ENCODE data around the gene CARS1.

CARS1 gene

GRCh38 chr11:3022300-3022967 lies 34.8 kb downstream of the CARS1 start:
- Mint-ChIP-seq H3K27me3 (no peaks in the 10 kb centered on the region), H3K9me3 (no peaks in the 10 kb centered on the region), H3K4me1 (peaks cover 21 to 23% of the 10 kb centered on the region in 2 donors), H3K27ac (peak overlapping the region; percentile 91), H3K4me3 (peak overlapping the region; percentile 33 to 72), H3K36me3 (peaks cover 53 to 69% of the 10 kb centered on the region in 2 donors)
- DNase-seq (peak; percentile 13), ATAC-seq (replicated peaks) (peak; percentile 91 to 95)

GRCh38 chr11:3021125-3021524 lies 36.1 kb downstream of the CARS1 start:
- H3K36me3 Mint-ChIP-seq: peaks cover 47 to 66% of the 10 kb centered on the region in 2 donors
- DNase-seq (no peak), ATAC-seq (replicated peaks) (peak in 1 of 2 donors; percentile 52)
- no peaks in the 10 kb centered on the region for H3K27me3 Mint-ChIP-seq
- H3K9me3 Mint-ChIP-seq: no peaks in the 10 kb centered on the region
- H3K4me3 Mint-ChIP-seq: no peak overlapping the region
- no peak overlapping the region for H3K27ac Mint-ChIP-seq
- peaks cover 21 to 23% of the 10 kb centered on the region in 2 donors for H3K4me1 Mint-ChIP-seq

GRCh38 chr11:3020011-3020410 lies 37.2 kb downstream of the CARS1 start:
- H3K36me3 Mint-ChIP-seq: peaks cover 48 to 68% of the 10 kb centered on the region in 2 donors
- H3K27me3 Mint-ChIP-seq: no peaks in the 10 kb centered on the region
- H3K9me3 Mint-ChIP-seq: no peaks in the 10 kb centered on the region
- no peak overlapping the region for H3K4me3 Mint-ChIP-seq
- H3K27ac Mint-ChIP-seq: peak overlapping the region; percentile 51
- ATAC-seq (replicated peaks) (no peak), DNase-seq (no peak)
- H3K4me1 Mint-ChIP-seq: peaks cover 21 to 23% of the 10 kb centered on the region in 2 donors

GRCh38 chr11:3018596-3018995 lies 38.6 kb downstream of the CARS1 start:
- H3K4me3 Mint-ChIP-seq: no peak overlapping the region
- ATAC-seq (replicated peaks): no peak
- H3K4me1 Mint-ChIP-seq: peaks cover 21% of the 10 kb centered on the region in 2 donors
- no peak for DNase-seq
- H3K27me3 Mint-ChIP-seq: no peaks in the 10 kb centered on the region
- H3K36me3 Mint-ChIP-seq: peaks cover 37 to 61% of the 10 kb centered on the region in 2 donors
- no peak overlapping the region for H3K27ac Mint-ChIP-seq
- H3K9me3 Mint-ChIP-seq: no peaks in the 10 kb centered on the region

- Mint-ChIP-seq H3K9me3 (no peaks in the 10 kb centered on the region), H3K4me3 (no peak overlapping the region), H3K36me3 (peaks cover 33 to 53% of the 10 kb centered on the region in 2 donors), H3K4me1 (peaks cover 4 to 7% of the 10 kb centered on the region in 2 donors), H3K27ac (no peak overlapping the region), H3K27me3 (no peaks in the 10 kb centered on the region)
- ATAC-seq (replicated peaks): no peak
- DNase-seq: no peak
Measured at GRCh38 chr11:3016861-3017260, 40.4 kb downstream of the CARS1 start.

DNA sequence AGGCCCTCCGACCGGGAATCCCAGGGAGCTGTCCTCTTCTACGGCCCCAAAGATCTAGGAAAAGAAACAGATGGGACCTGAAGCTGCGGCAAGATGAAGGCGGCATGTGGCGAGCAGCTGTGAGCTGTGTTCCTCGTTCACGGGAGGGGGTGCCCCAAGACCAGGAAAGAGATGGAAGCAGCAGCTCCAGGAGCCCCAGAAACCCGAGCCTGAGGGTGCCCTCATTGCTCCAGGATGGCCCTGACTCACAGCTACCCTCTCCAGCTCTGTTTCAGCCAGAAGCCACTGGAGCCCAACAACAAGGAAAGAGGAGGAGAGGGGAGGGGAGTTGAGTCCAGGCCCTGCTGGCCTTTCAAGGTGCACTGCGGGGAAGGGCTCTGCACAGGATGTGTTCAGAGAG lies 41.4 kb downstream of the CARS1 start:
- Mint-ChIP-seq H3K36me3 (peaks cover 35 to 54% of the 10 kb centered on the region in 2 donors), H3K27ac (no peak overlapping the region), H3K4me1 (peaks cover 0 to 4% of the 10 kb centered on the region in 2 donors), H3K9me3 (no peaks in the 10 kb centered on the region), H3K27me3 (no peaks in the 10 kb centered on the region), H3K4me3 (no peak overlapping the region)
- no peak for ATAC-seq (replicated peaks)
- no peak for DNase-seq

DNA sequence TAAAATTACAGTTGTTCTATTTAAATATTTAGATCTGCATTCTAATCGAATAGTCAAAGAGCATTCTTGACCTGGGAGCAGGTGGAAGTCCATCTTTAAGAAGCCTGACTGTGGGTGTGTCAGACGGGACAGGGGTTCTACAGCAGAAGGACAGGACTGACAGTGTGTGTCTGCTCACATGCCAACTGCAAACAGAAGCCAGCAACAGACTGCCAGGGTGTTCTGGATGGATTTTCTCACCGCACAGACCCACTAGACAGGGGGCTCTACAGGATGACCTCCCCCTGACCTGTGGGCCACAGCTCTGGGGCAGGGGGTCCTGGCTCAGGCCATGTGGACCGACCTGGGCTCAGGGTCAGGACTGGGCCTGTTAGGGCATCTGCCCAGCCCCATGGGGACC lies 42.3 kb downstream of the CARS1 start:
- H3K27ac Mint-ChIP-seq: no peak overlapping the region
- H3K4me3 Mint-ChIP-seq: no peak overlapping the region
- H3K4me1 Mint-ChIP-seq: no peaks in the 10 kb centered on the region
- ATAC-seq (replicated peaks) (no peak), DNase-seq (no peak)
- no peaks in the 10 kb centered on the region for H3K9me3 Mint-ChIP-seq
- no peaks in the 10 kb centered on the region for H3K27me3 Mint-ChIP-seq
- peaks cover 30 to 50% of the 10 kb centered on the region in 2 donors for H3K36me3 Mint-ChIP-seq

- Mint-ChIP-seq H3K4me3 (no peak overlapping the region), H3K36me3 (peaks cover 27 to 50% of the 10 kb centered on the region in 2 donors), H3K27ac (no peak overlapping the region), H3K4me1 (no peaks in the 10 kb centered on the region), H3K9me3 (no peaks in the 10 kb centered on the region), H3K27me3 (no peaks in the 10 kb centered on the region)
- peak; percentile 76 to 86 for ATAC-seq (replicated peaks)
- peak; percentile 24 for DNase-seq
Measured at GRCh38 chr11:3014057-3014938, 42.9 kb downstream of the CARS1 start.

- H3K4me1 Mint-ChIP-seq: peaks cover 0 to 5% of the 10 kb centered on the region in 2 donors
- H3K27me3 Mint-ChIP-seq: no peaks in the 10 kb centered on the region
- peak overlapping the region; percentile 9 for H3K27ac Mint-ChIP-seq
- DNase-seq (no peak), ATAC-seq (replicated peaks) (no peak)
- H3K36me3 Mint-ChIP-seq: peaks cover 43 to 47% of the 10 kb centered on the region in 2 donors
- H3K4me3 Mint-ChIP-seq: no peak overlapping the region
- H3K9me3 Mint-ChIP-seq: no peaks in the 10 kb centered on the region
Measured at GRCh38 chr11:3011891-3012885, 45.0 kb downstream of the CARS1 start.

DNA sequence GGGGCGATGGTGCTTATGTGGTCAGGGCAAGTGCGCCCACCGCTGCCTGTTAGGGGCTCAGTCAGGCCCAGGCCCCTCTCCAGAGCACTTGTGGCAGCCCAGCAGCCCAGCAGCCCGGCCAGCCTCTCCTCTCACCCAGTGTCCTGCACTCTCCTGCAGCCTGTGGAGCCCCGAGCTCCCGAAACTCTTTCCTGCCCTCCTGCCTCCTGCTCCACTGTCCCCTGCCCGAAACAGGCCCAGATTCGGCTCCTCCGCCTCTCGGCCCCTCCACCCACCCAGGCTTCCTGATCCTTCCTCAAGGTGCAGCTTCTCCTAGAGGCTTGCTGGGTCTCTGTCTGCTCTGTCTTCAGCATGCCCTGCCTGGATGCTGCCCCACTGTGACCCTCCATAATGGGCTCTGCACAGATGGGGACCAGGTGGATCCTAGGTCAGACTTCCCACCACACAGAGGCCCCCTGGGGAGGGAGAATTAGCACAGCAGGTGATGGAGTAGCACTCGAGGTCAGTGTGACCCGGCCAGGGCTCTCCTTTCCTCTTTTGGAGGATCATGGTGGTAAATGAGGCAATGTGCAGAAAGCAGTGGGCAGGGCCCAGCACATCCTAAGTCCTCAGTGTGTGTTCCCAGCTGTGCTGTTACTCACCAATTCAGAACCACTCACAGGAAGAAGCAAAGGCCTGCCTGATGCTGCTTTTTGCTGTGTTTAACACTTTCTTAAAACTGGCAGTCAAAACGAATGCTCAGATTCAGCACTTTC lies 46.5 kb downstream of the CARS1 start:
- Mint-ChIP-seq H3K36me3 (peaks cover 46 to 48% of the 10 kb centered on the region in 2 donors), H3K27me3 (no peaks in the 10 kb centered on the region), H3K4me3 (no peak overlapping the region), H3K27ac (peak overlapping the region; percentile 31), H3K4me1 (peaks cover 0 to 5% of the 10 kb centered on the region in 2 donors), H3K9me3 (no peaks in the 10 kb centered on the region)
- DNase-seq: no peak
- no peak for ATAC-seq (replicated peaks)

DNA sequence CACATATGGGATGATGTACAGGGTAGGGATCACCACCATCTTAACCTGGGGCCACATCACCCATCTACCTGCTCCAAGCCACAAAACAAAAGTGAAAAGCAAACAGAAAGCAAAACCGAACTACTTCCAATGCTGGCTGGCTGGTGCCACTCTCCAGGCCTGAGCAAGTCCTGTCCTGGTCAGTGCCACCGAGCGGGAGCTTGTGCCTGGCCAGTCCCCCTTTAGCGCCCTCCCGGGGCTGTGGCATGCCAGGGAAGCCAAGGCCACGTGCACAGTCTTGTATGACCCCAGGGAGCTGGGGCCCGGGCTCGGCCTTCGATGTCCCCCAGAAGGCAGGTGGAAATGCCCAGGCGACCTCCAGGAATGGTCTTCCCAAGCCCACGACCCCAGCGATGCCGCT lies 47.2 kb downstream of the CARS1 start:
- H3K4me3 Mint-ChIP-seq: no peak overlapping the region
- peaks cover 42 to 48% of the 10 kb centered on the region in 2 donors for H3K36me3 Mint-ChIP-seq
- no peak for DNase-seq
- no peaks in the 10 kb centered on the region for H3K27me3 Mint-ChIP-seq
- H3K4me1 Mint-ChIP-seq: peaks cover 0 to 5% of the 10 kb centered on the region in 2 donors
- H3K27ac Mint-ChIP-seq: no peak overlapping the region
- no peak for ATAC-seq (replicated peaks)
- H3K9me3 Mint-ChIP-seq: no peaks in the 10 kb centered on the region

GRCh38 chr11:3009481-3009880 lies 47.7 kb downstream of the CARS1 start:
- no peak overlapping the region for H3K27ac Mint-ChIP-seq
- H3K4me1 Mint-ChIP-seq: peaks cover 0 to 5% of the 10 kb centered on the region in 2 donors
- H3K4me3 Mint-ChIP-seq: no peak overlapping the region
- DNase-seq (no peak), ATAC-seq (replicated peaks) (no peak)
- peaks cover 44 to 50% of the 10 kb centered on the region in 2 donors for H3K36me3 Mint-ChIP-seq
- no peaks in the 10 kb centered on the region for H3K27me3 Mint-ChIP-seq
- no peaks in the 10 kb centered on the region for H3K9me3 Mint-ChIP-seq

GRCh38 chr11:3008746-3009336 lies 48.4 kb downstream of the CARS1 start:
- H3K4me3 Mint-ChIP-seq: no peak overlapping the region
- no peaks in the 10 kb centered on the region for H3K9me3 Mint-ChIP-seq
- H3K36me3 Mint-ChIP-seq: peaks cover 50 to 56% of the 10 kb centered on the region in 2 donors
- peak overlapping the region; percentile 53 for H3K27ac Mint-ChIP-seq
- ATAC-seq (replicated peaks): no peak
- no peaks in the 10 kb centered on the region for H3K27me3 Mint-ChIP-seq
- peaks cover 0 to 5% of the 10 kb centered on the region in 2 donors for H3K4me1 Mint-ChIP-seq
- no peak for DNase-seq
